Neuronal stem cell (in vitro differentiated cells): ENCODE data around the gene ZBTB20.

ENCODE experiments used
- DNase-seq: peaks from one replicate; pipeline ENCODE4 v3.0.0-alpha.2; 2013; ENCODE audit warnings: low spot score
- H2AFZ ChIP-seq: one replicate; pipeline ENCODE4 v1.6.1; 2013; ENCODE audit warnings: mild to moderate bottlenecking, low read length, inconsistent platforms
- H2AK5ac ChIP-seq: 2 replicates; pipeline ENCODE4 v1.6.1; 2013; ENCODE audit warnings: low read depth, mild to moderate bottlenecking, inconsistent platforms, low read length, moderate library complexity, mixed read lengths
- H2BK120ac ChIP-seq: 2 replicates; pipeline ENCODE4 v1.6.1; 2013; ENCODE audit warnings: low read depth, mild to moderate bottlenecking, inconsistent platforms, low read length, moderate library complexity, mixed read lengths
- H2BK12ac ChIP-seq: one replicate; pipeline ENCODE4 v1.6.1; 2013; ENCODE audit warnings: low read length, inconsistent platforms
- H2BK15ac ChIP-seq: 2 replicates; pipeline ENCODE4 v1.6.1; 2013; ENCODE audit warnings: mild to moderate bottlenecking, low read length, inconsistent platforms, mixed read lengths
- H2BK5ac ChIP-seq: one replicate; pipeline ENCODE4 v1.6.1; 2013; ENCODE audit warnings: inconsistent platforms, mild to moderate bottlenecking, low read length, moderate library complexity
- H3K14ac ChIP-seq: one replicate; pipeline ENCODE4 v1.6.1; 2013; ENCODE audit warnings: low read length, inconsistent platforms
- H3K18ac ChIP-seq: 2 replicates; pipeline ENCODE4 v1.6.1; 2013; ENCODE audit warnings: low read length, inconsistent platforms
- H3K23ac ChIP-seq: 2 replicates; pipeline ENCODE4 v1.6.1; 2013; ENCODE audit warnings: low read depth, mild to moderate bottlenecking, mixed read lengths, low read length, inconsistent platforms; ENCODE audit not compliant: poor library complexity
- H3K27ac ChIP-seq: replicated peaks from 3 replicates; pipeline ENCODE4 v1.5.1; 2013; ENCODE audit warnings: low read length, inconsistent platforms
- H3K27me3 ChIP-seq, 3 experiments: 2 replicates each; pipeline ENCODE4 v1.6.1; 2013; ENCODE audit warnings: low read length in 3 of 3, mild to moderate bottlenecking in 2 of 3, inconsistent platforms in 1 of 3, low read depth in 1 of 3, mixed read lengths in 1 of 3, moderate library complexity in 1 of 3; ENCODE audit not compliant: control insufficient read depth in 3 of 3, insufficient read depth in 3 of 3
- H3K36me3 ChIP-seq, 2 donors: replicated peaks in 1 of 2; 2 replicates each; pipeline ENCODE4 v1.6.1; 2013; ENCODE audit warnings: low read length in 2 of 2; ENCODE audit not compliant: control insufficient read depth in 2 of 2, insufficient read depth in 2 of 2
- H3K4ac ChIP-seq: 2 replicates; pipeline ENCODE4 v1.6.1; 2013; ENCODE audit warnings: inconsistent platforms, mild to moderate bottlenecking, low read length, moderate library complexity
- H3K4me1 ChIP-seq, 2 donors: 1 replicate in 1 of 2; 2 replicates in 1 of 2; pipeline ENCODE4 v1.6.1; 2013; ENCODE audit warnings: low read length in 2 of 2, low read depth in 1 of 2; ENCODE audit not compliant: control insufficient read depth in 2 of 2, insufficient read depth in 1 of 2
- H3K4me2 ChIP-seq: one replicate; pipeline ENCODE4 v1.6.1; 2013; ENCODE audit warnings: mild to moderate bottlenecking, low read length, inconsistent platforms; ENCODE audit not compliant: insufficient read depth, poor library complexity, severe bottlenecking
- H3K4me3 ChIP-seq, 2 donors: 2 replicates each; pipeline ENCODE4 v1.5.1; 2013; ENCODE audit warnings: low read length in 2 of 2, mild to moderate bottlenecking in 2 of 2, inconsistent platforms in 1 of 2, moderate library complexity in 1 of 2
- H3K79me1 ChIP-seq: one replicate; pipeline ENCODE4 v1.6.1; 2013; ENCODE audit warnings: low read depth, mild to moderate bottlenecking, inconsistent platforms, low read length, moderate library complexity
- H3K9ac ChIP-seq: one replicate; pipeline ENCODE4 v1.6.1; 2013; ENCODE audit warnings: mild to moderate bottlenecking, low read depth, low read length, inconsistent platforms; ENCODE audit not compliant: poor library complexity
- H3K9me3 ChIP-seq, 2 donors: replicated peaks in 1 of 2; 2 replicates each; pipeline versions ENCODE3 to v1.6.1; 2013; ENCODE audit warnings: low read length in 2 of 2, mild to moderate bottlenecking in 2 of 2, inconsistent platforms in 1 of 2, low read depth in 1 of 2, mixed read lengths in 1 of 2, moderate library complexity in 1 of 2; ENCODE audit not compliant: control insufficient read depth in 2 of 2, insufficient read depth in 1 of 2
- H4K8ac ChIP-seq: one replicate; pipeline ENCODE4 v1.6.1; 2013; ENCODE audit warnings: low read depth, mild to moderate bottlenecking, inconsistent platforms, low read length, moderate library complexity
- H4K91ac ChIP-seq: one replicate; pipeline ENCODE4 v1.6.1; 2013; ENCODE audit warnings: low read length, low read depth, mild to moderate bottlenecking, inconsistent platforms; ENCODE audit not compliant: poor library complexity
- WGBS, 2 donors: extraction: QIAGEN DNeasy Blood & Tissue Kit; methylation state at CpG; one replicate each; pipeline ENCODE4 v1.1.7; 2013; ENCODE audit warnings: missing lambda C conversion rate in 2 of 2, mixed read lengths in 1 of 2; ENCODE audit not compliant: insufficient read length in 2 of 2, insufficient replicate concordance in 1 of 2; ENCODE audit errors: extremely low coverage in 2 of 2; 5-methylcytosine and 5-hydroxymethylcytosine counted together

The ZBTB20 gene

DNA sequence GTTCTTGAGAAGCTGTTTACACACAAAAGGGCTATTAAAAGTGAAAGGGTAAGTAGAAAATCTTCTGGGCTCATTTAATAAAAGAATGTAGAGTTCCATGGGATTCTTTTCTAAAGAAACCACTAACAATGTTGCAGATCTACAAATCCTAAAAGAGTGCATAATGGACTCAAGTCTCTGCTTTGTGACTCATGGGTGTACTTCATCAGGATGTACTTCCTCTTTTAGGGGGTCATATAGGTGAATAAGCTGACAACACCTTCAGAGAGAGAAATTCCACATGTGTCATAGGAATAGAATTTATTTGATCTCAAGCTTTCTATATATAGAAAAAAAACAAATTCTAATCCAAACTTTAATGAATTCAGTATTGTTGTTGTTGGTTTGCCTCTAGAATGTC lies 497.8 kb downstream of the ZBTB20 start:
- H3K9me3 ChIP-seq: peaks cover 0 to 5% of the 10 kb centered on the region in 2 donors
- H2BK120ac ChIP-seq: no peak overlapping the region
- H3K4ac ChIP-seq: no peak overlapping the region
- H3K27me3 ChIP-seq: no peaks in the 10 kb centered on the region
- H3K9ac ChIP-seq: no peak overlapping the region
- H3K4me1 ChIP-seq: peaks cover 0 to 7% of the 10 kb centered on the region in 2 donors
- H2BK12ac ChIP-seq: no peak overlapping the region
- no peak overlapping the region for H3K4me3 ChIP-seq
- H3K27ac ChIP-seq: no peak overlapping the region
- no peak overlapping the region for H4K8ac ChIP-seq
- H2BK15ac ChIP-seq: no peak overlapping the region
- H3K18ac ChIP-seq: no peak overlapping the region
- DNase-seq: no peak
- no peaks in the 10 kb centered on the region for H3K79me1 ChIP-seq
- no peak overlapping the region for H3K14ac ChIP-seq
- no peak overlapping the region for H4K91ac ChIP-seq
- no peak overlapping the region for H2AFZ ChIP-seq
- H2BK5ac ChIP-seq: no peak overlapping the region
- no peak overlapping the region for H3K4me2 ChIP-seq
- H3K23ac ChIP-seq: no peak overlapping the region
- no peak overlapping the region for H2AK5ac ChIP-seq
- no peaks in the 10 kb centered on the region for H3K36me3 ChIP-seq

GRCh38 chr3:114646526-114646925 lies 500.6 kb downstream of the ZBTB20 start:
- Histone ChIP-seq H3K79me1 (no peaks in the 10 kb centered on the region), H3K23ac (no peak overlapping the region), H2BK12ac (no peak overlapping the region), H3K9ac (no peak overlapping the region), H3K14ac (no peak overlapping the region), H3K27me3 (no peaks in the 10 kb centered on the region), H2BK15ac (no peak overlapping the region), H4K91ac (no peak overlapping the region), H3K4me2 (no peak overlapping the region), H2BK5ac (no peak overlapping the region), H3K4me3 (no peak overlapping the region), H3K9me3 (no peaks in the 10 kb centered on the region), H2BK120ac (no peak overlapping the region), H2AFZ (no peak overlapping the region), H3K18ac (no peak overlapping the region), H3K4ac (no peak overlapping the region), H3K27ac (no peak overlapping the region), H3K4me1 (peaks cover 0 to 7% of the 10 kb centered on the region in 2 donors), H2AK5ac (no peak overlapping the region), H4K8ac (no peak overlapping the region), H3K36me3 (no peaks in the 10 kb centered on the region)
- WGBS, 2 donors: no CpG with 5 or more reads among the region's 2 CpGs
- DNase-seq: no peak

DNA sequence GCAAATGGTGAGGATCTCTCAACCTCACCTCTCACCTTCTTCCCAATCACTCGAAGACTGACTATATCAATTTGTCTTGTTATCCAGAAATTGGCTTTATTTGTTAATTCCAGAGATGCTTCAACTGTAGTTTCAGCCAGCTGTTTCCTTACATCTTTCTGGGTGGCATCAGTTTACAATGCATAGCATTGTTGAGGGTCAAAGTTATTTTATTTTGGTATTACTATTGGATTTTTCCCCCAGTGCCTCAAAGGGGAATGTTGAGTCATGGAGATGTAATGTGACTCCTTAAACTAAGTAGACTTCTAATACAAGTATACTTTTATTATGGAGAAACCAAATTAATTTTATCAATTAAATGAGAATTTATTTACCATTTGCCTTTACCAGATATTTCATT lies 501.7 kb downstream of the ZBTB20 start:
- Histone ChIP-seq H2AFZ (no peak overlapping the region), H3K4me1 (peaks cover 0 to 5% of the 10 kb centered on the region in 2 donors), H2BK5ac (no peak overlapping the region), H4K91ac (no peak overlapping the region), H3K36me3 (no peaks in the 10 kb centered on the region), H3K23ac (no peak overlapping the region), H3K27ac (no peak overlapping the region), H3K4me2 (no peak overlapping the region), H2AK5ac (no peak overlapping the region), H2BK12ac (no peak overlapping the region), H3K79me1 (no peaks in the 10 kb centered on the region), H3K9me3 (no peaks in the 10 kb centered on the region), H3K14ac (no peak overlapping the region), H2BK120ac (no peak overlapping the region), H3K9ac (no peak overlapping the region), H4K8ac (no peak overlapping the region), H3K4ac (no peak overlapping the region), H2BK15ac (no peak overlapping the region), H3K27me3 (no peaks in the 10 kb centered on the region), H3K4me3 (no peak overlapping the region), H3K18ac (no peak overlapping the region)
- WGBS, 2 donors: no CpG with 5 or more reads among the region's 1 CpG
- no peak for DNase-seq

- H3K14ac ChIP-seq: no peak overlapping the region
- no peak overlapping the region for H2BK15ac ChIP-seq
- no peaks in the 10 kb centered on the region for H3K36me3 ChIP-seq
- H3K4ac ChIP-seq: no peak overlapping the region
- H3K4me1 ChIP-seq: peaks cover 3 to 5% of the 10 kb centered on the region in 2 donors
- H4K8ac ChIP-seq: no peak overlapping the region
- H3K9me3 ChIP-seq: no peaks in the 10 kb centered on the region
- no peak overlapping the region for H3K18ac ChIP-seq
- no peaks in the 10 kb centered on the region for H3K27me3 ChIP-seq
- H3K23ac ChIP-seq: no peak overlapping the region
- no peak overlapping the region for H3K9ac ChIP-seq
- H2BK12ac ChIP-seq: no peak overlapping the region
- WGBS, 2 donors: no CpG with 5 or more reads among the region's 3 CpGs
- no peak for DNase-seq
- no peak overlapping the region for H3K27ac ChIP-seq
- no peak overlapping the region for H2AFZ ChIP-seq
- H3K4me2 ChIP-seq: no peak overlapping the region
- H3K4me3 ChIP-seq: no peak overlapping the region
- H4K91ac ChIP-seq: no peak overlapping the region
- no peak overlapping the region for H2BK120ac ChIP-seq
- no peaks in the 10 kb centered on the region for H3K79me1 ChIP-seq
- H2AK5ac ChIP-seq: no peak overlapping the region
- H2BK5ac ChIP-seq: no peak overlapping the region
Measured at GRCh38 chr3:114644367-114644766, 502.7 kb downstream of the ZBTB20 start.
